Nephron progenitor cell (in vitro differentiated cells): ENCODE results near the gene RDH5.
A peak's percentile ranks its signal among the peaks of the same experiment; 100 is the strongest.

Source experiments
- DNase-seq: peaks from one replicate; pipeline ENCODE4 v3.0.0; 2021
- H3K27ac Mint-ChIP-seq: 2 replicates; pipeline ENCODE4 v1.8.0; 2021; ENCODE audit warnings: mild to moderate bottlenecking, moderate library complexity, mixed read lengths
- H3K27me3 Mint-ChIP-seq: 2 replicates; pipeline ENCODE4 v1.8.0; 2021; ENCODE audit warnings: mild to moderate bottlenecking, low read depth, mixed read lengths; ENCODE audit not compliant: poor library complexity
- H3K36me3 Mint-ChIP-seq: 2 replicates; pipeline ENCODE4 v1.8.0; 2021; ENCODE audit warnings: low read depth, mixed read lengths
- H3K4me1 Mint-ChIP-seq: 2 replicates; pipeline ENCODE4 v1.8.0; 2021; ENCODE audit warnings: mixed read lengths
- H3K4me3 Mint-ChIP-seq: 2 replicates; pipeline ENCODE4 v1.8.0; 2021; ENCODE audit warnings: mild to moderate bottlenecking, moderate library complexity, mixed read lengths
- H3K9me3 Mint-ChIP-seq: 2 replicates; pipeline ENCODE4 v1.8.0; 2021; ENCODE audit warnings: mild to moderate bottlenecking, moderate library complexity, mixed read lengths
- CTCF ChIP-seq: fragments of 200-600 bp; sonication (generic); IDR thresholded peaks from 2 replicates; pipeline ENCODE4 v1.5.0; 2021; ENCODE audit warnings: antibody characterized with exemption

The RDH5 gene

GRCh38 chr12:55737581-55738122 lies 17.5 kb downstream of the RDH5 start:
- Mint-ChIP-seq H3K27me3 (peaks cover 3% of the 10 kb centered on the region), H3K36me3 (no peaks in the 10 kb centered on the region), H3K4me1 (peaks cover 58% of the 10 kb centered on the region), H3K4me3 (peak overlapping the region; percentile 82), H3K27ac (peak overlapping the region; percentile 92), H3K9me3 (no peaks in the 10 kb centered on the region)
- TF ChIP-seq CTCF: no peak
- no peak for DNase-seq

GRCh38 chr12:55738123-55739024 lies 18.2 kb downstream of the RDH5 start:
- peak; percentile 89 for TF ChIP-seq CTCF
- peak; percentile 83 for DNase-seq
- Mint-ChIP-seq H3K9me3 (no peaks in the 10 kb centered on the region), H3K27me3 (no peaks in the 10 kb centered on the region), H3K4me3 (peak overlapping the region; percentile 82), H3K36me3 (no peaks in the 10 kb centered on the region), H3K4me1 (peaks cover 61% of the 10 kb centered on the region), H3K27ac (peak overlapping the region; percentile 92)

- no peaks in the 10 kb centered on the region for H3K9me3 Mint-ChIP-seq
- TF ChIP-seq CTCF: no peak
- H3K4me3 Mint-ChIP-seq: peak overlapping the region; percentile 82
- no peaks in the 10 kb centered on the region for H3K36me3 Mint-ChIP-seq
- no peak for DNase-seq
- no peak overlapping the region for H3K27ac Mint-ChIP-seq
- H3K4me1 Mint-ChIP-seq: peaks cover 61% of the 10 kb centered on the region
- H3K27me3 Mint-ChIP-seq: peaks cover under 1% of the 10 kb centered on the region
Measured at GRCh38 chr12:55739025-55739378, 18.8 kb downstream of the RDH5 start.

- Mint-ChIP-seq H3K9me3 (no peaks in the 10 kb centered on the region), H3K27ac (peak overlapping the region; percentile 99), H3K36me3 (peaks cover 1% of the 10 kb centered on the region), H3K4me1 (peaks cover 66% of the 10 kb centered on the region), H3K27me3 (peaks cover 3% of the 10 kb centered on the region), H3K4me3 (peak overlapping the region; percentile 94)
- TF ChIP-seq CTCF: no peak
- no peak for DNase-seq
Measured at GRCh38 chr12:55741931-55742680, 21.9 kb downstream of the RDH5 start.

- peak within 1 kb of the TSS; percentile 97 for H3K4me3 Mint-ChIP-seq
- H3K9me3 Mint-ChIP-seq: no peaks in the 10 kb centered on the region
- H3K4me1 Mint-ChIP-seq: peaks cover 66% of the 10 kb centered on the region
- peaks cover 3% of the 10 kb centered on the region for H3K27me3 Mint-ChIP-seq
- TF ChIP-seq CTCF: no peak
- DNase-seq: peak; percentile 84
- peak within 1 kb of the TSS; percentile 99 for H3K27ac Mint-ChIP-seq
- H3K36me3 Mint-ChIP-seq: peaks cover 9% of the 10 kb centered on the region
Measured at GRCh38 chr12:55742719-55743405, 22.7 kb downstream of the RDH5 start, which contains the start of gene GDF11. Gene GDF11 (plus strand): TSS chr12:55743122. CDS start chr12:55743317, 195 bp downstream.
